Stimulated activated CD4-positive, alpha-beta T cell treated with anti-CD3 and anti-CD28 coated beads, TNF-alpha, amount 100 ng/mL, for 4 hours (primary cell): ENCODE results near the gene GUCY2D.
"Not testable (repeated sequence)": the region's sequence is repeated elsewhere in the genome, so short reads cannot be mapped to it uniquely, and the experiment has no call there.

Experiments used
- DNase-seq, 3 experiments: peaks; one replicate each; pipeline ENCODE4 v3.0.0-alpha.2; 2020; ENCODE audit warnings: low read depth in 3 of 3

The GUCY2D gene

DNA sequence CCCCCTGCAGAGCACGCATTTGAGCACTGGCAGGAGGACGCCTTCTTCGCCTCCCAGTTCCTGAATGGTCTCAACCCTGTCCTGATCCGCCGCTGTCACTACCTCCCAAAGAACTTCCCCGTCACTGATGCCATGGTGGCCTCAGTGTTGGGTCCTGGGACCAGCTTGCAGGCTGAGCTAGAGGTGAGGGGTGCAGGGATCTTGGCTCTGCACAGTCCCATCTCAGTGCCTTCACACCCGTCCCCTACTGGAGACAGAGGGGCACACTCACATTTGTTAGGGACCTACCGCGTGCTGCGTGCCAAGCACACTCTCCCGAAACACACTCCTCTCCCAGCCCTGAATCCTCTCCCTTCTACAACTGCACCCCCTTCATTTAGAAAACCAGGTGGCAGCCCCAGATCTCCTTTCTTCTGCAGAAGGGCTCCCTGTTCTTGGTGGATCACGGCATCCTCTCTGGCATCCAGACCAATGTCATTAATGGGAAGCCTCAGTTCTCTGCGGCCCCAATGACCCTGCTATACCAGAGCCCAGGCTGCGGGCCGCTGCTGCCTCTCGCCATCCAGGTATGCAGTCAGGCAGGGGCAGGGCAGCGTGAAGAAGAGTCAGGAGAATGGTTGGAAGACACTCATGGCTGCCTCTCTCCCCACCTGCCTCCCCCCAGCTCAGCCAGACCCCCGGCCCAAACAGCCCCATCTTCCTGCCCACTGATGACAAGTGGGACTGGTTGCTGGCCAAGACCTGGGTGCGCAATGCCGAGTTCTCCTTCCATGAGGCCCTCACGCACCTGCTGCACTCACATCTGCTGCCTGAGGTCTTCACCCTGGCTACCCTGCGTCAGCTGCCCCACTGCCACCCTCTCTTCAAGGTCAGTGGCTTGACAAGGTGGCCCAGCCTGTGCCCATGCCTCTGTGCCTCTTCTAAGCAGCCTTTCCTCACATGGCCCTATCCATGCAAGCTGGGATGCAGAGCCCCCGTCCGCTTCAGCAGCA is 42.7 kb downstream of the GUCY2D start:
- no peak for DNase-seq

GRCh38 chr17:8046306-8046928 is 44.0 kb downstream of the GUCY2D start:
- DNase-seq, result no peak

GRCh38 chr17:8046929-8047768 is 44.7 kb downstream of the GUCY2D start:
- DNase-seq, result no peak

- no peak for DNase-seq
These were observed 45.3 kb downstream of the GUCY2D start for GRCh38 chr17:8047769-8048110.

DNA sequence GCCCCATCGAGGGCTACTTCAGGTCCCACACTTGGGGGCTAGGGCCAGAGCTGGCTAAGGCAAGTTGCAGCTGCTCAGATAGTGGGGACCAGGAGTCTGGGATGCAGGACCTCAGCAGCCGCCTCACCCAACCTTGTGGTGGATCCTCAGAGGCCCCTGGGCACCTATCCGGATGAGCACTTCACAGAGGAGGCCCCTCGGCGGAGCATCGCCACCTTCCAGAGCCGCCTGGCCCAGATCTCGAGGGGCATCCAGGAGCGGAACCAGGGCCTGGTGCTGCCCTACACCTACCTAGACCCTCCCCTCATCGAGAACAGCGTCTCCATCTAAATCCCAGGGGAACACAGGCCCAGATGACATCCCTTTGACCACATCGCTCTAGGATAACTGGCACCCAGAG is 45.8 kb downstream of the GUCY2D start:
- DNase-seq, result no peak

DNA sequence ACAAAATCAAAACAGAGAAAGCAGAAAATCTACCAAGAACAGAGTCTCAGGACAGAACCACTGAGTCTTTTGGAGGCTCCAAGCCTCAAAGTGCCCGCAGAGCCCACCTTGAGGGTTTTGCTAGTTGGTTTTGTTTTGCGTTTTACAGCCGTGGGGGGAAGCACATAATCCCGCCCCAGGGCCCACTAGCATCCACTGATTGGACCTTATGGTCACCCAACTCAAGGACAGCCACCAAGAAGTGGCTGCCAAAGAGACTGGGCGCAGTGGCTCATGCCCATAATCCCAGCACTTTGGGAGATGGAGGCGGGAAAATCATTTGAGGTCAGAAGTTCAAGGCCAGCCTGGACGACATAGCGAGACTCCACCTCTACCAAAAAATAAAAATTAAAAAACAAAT is 46.3 kb downstream of the GUCY2D start:
- DNase-seq, result no peak

DNA sequence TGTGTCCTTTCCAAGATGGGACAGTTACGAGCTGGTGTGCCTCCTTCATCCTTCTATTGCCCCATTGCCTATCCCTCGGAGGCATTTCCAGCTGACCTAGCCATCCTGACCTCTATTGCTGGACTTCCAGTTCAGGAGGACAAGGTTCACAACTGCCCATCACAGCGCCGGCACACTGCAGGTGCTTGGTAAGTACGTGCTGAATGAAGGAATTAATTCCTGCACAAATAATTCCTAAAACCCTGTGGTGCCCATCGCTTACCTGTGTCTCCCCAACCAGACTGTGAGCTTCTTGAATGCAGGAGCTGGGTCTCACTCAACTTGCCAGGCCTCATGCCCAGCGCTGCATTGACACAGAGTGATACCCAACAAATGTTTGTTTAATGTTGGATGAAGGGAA is 49.4 kb downstream of the GUCY2D start:
- DNase-seq, result no peak

DNA sequence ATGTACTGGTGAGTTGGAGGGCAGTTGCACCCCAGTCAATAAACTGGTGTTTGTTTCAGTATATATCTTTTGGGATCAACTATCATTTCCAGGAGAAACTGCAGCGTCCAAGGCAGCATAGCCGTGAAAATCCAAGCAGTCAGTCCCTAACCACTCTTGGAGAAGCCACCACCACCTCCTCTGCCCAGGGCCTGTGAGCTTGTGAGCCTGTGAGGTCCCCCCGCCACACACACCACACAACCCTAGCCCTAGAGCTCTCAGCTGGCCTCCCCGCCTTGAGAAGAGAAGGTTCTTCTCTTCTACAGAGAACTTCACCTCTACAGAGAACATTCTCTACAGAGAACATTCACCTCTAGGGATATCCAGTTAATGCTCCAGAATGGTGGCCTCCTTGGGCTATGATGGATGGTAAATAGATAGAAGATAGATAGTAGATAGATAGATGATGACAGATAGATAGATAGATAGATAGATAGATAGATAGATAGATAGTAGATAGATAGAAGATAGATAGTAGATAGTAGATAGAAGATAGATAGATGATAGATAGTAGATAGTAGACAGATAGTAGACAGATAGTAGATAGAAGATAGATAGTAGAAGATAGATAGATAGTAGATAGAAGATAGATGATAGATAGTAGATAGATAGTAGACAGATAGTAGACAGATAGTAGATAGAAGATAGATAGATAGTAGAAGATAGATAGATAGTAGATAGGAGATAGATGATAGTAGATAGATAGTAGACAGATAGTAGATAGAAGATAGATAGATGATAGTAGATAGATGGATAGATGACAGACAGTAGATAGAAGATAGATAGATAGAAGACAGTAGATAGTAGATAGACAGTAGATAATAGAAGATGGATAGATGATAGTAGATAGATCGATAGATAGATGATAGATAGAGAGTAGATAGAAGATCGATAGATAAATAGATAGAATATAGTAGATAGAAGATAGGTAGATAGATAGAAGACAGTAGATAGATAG is 50.1 kb downstream of the GUCY2D start:
- DNase-seq, result no peak

DNA sequence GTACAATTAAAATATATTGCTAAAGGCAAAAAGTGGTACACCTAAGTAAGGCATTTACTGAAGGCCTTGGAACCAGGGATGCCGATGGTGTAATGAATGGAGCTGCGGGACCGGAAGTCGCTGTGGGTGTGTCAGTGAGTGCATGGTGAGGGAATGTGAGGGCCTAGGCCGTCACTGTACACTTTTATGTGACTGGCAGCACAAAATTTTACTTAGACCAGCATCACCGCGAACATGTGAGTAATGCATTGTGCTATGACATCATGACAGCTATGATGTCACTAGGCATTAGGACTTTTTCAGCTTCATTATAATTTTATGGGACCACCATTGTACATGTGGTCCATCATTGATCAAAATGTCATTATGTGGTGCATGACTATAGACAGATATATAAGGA is 51.2 kb downstream of the GUCY2D start:
- no peak for DNase-seq

GRCh38 chr17:8055851-8056231 is 53.4 kb downstream of the GUCY2D start:
- no peak for DNase-seq

GRCh38 chr17:8056232-8056975 is 54.0 kb downstream of the GUCY2D start:
- no peak for DNase-seq

GRCh38 chr17:8056976-8057625 is 54.7 kb downstream of the GUCY2D start:
- DNase-seq, result no peak

DNA sequence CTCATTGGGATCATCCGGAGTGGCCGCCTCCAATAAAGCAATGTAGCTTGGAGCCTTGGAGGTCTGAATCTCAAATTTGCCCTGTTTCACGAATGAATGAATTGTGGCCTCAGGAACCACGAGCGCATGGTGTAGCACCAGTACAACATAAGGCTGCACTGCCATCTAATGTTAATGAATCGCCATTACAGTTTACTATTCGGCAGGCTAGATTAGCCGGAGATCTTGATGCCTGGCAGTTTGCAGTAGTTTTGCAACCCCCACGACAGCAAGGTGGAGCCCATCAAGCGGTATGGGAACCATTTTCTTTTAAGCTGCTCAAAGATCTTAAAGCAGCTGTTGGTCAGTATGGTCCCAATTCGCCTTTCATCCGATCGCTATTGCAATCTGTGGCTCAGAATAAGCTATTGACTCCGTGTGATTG is 55.3 kb downstream of the GUCY2D start:
- peak in 1 of 3 experiments; percentile 15 for DNase-seq

GRCh38 chr17:8059131-8059530 is 56.7 kb downstream of the GUCY2D start:
- no peak for DNase-seq

- peak in 1 of 3 experiments; percentile 49 for DNase-seq
These were observed 57.9 kb downstream of the GUCY2D start for GRCh38 chr17:8060274-8060673.

- DNase-seq, result not testable (repeated sequence)
These were observed 59.4 kb downstream of the GUCY2D start for GRCh38 chr17:8061851-8062250.

GRCh38 chr17:8062435-8062806 is 60.0 kb downstream of the GUCY2D start:
- no peak for DNase-seq

GRCh38 chr17:8062807-8063483 is 60.5 kb downstream of the GUCY2D start:
- no peak for DNase-seq
